Fibroblast of skin of right quadriceps (primary cell): Measurements from ENCODE around the gene TMEM229B.

Experiments
- DNase-seq: peaks from one replicate; pipeline ENCODE4 v3.0.0-alpha.2; 2013

The TMEM229B gene

DNA sequence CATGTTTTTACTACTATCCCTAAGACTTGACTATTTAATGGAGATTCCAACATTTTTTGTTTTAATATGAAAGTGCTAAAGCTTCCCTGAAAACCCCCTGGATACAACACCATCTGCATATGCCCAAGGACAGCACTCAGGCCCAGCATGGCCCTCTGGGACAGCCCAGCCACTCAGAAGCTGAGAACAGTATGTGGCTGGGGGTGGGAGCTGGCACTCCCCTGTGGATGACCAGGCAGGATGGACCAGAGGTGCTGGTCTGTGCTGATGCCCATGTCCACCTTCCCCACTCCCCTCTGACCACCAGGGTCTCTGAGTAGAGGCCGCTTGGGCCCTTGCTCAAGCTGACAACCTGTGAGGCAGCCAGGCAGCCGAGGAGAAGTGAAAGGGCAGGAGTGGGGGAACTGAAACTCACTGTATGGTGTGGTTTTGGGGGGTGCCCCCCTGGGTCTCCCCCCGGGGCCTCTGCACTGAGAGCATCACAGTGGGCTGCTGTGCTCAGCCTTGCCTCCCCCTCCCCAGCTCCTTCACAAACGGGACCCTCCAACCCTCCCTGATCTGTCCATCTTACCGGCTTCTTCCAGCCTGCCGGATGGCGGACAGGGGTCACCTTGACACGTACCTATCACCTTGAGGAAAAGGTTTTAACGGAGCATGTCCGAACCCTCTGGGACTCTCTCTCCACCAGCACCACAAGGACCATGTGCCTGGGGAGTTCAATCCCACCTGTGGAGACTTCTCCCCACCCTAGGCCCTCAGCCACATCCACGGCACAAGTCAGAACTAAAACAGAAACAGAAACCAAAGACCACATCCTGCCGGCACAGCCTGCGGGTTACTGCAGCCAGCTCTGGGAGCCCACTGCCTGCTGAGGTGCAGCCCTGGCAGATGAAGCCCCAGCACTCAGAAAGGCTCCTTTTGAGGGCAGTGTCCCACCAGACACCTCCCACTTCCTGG, at the start of gene TMEM229B:
TMEM229B (minus strand) TSS at position 785 of the 957 bp plus-strand sequence. CDS start 14,798 bp downstream, outside the sequence.
- no peak for DNase-seq

DNA sequence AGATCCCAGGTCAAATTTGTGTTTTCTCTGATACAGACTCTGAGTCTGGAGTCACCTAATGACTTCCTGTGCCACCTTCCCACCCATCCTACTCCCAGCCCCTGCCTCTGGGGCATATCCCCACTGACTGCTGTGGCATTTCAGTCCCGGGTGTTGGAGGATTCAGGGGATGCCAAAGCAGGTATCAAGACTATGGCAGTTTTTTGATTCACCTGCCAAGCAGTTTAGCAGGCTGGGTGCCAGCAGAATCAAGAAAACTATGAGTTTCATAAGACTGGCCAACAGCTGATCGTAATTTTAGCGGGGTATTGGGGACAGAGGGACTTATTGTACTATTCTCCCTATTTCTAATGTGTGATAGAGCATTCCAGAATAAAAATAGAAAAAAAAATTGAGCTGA, 49.2 kb upstream of the TMEM229B start:
- DNase-seq, result no peak

DNA sequence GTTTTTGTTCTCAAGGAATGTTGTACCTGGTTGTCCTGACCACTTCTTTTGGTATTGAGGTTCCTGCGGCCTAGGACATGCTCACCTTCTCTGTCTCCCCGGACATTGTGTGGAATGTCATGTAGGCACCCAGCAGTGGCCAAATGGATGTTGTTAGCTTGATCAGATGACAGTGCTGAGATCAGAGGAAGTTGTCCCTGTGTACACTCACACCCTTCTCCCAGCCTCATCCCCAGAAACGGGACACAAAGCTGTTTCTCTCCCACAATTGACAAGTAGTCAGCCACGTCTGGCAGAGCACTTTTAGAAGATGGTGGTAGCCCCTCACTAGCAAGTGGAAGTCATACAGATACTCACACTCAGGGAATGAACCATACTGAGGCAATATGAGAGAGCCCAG, 47.6 kb upstream of the TMEM229B start:
- no peak for DNase-seq

DNA sequence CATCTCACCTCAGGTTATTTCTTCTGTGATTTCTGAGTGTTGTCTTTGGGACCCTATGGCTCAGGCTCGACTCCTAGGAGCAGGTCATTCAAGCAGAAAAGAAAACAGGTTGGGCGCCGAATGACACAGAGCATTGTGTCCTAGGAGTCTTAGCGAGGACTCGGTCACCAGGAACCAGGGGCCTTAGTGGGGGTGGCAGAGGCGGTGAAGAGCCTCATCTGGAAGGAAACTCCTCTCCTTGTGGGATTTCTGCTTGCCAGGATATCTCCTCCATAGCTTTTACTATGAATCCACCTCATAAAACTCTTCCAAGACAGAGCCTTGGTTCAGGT, 45.2 kb upstream of the TMEM229B start:
- no peak for DNase-seq

DNA sequence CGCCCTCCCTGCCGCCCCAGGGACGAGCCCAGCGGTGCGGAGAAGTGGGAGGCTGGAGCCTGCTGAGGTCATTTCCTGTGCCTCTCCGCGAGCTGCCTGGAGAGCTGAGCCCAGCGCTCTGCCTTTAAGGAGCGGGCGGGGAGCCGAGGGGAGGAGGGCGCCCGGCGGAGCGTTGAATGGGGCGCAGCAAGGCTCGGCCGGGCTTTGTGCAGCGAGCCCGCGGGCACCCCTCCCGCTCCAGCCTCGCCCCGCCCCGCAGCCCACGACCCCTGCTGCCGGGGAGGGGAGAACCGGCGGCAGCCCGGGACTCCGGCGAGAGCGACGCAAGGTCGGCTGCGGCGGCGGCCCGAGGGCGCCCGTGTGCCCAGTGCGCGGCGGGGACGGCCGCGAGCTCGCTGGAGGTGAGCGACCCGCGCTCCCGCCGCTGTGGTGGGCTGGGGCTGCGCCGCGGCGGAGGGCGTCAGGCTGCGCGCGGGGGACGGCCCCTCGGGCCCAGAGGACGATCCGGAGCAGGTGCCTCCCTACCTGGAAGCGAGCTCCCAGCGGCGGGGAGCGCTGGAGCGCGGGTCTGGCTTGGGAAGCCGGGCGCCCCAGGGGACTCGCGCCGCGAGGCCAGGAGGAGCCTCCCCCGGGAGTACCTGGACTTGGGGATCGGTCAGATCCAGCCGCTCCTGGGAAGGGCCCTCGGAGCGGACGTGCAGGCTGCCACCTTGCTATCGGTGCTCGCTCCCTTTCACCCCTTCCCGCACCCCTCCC, 44.7 kb upstream of the TMEM229B start, which contains the start of gene PLEKHH1:
PLEKHH1 (plus strand) TSS at position 293 of the 756 bp plus-strand sequence. CDS start 8,578 bp downstream, outside the sequence.
- peak; percentile 61 for DNase-seq

DNA sequence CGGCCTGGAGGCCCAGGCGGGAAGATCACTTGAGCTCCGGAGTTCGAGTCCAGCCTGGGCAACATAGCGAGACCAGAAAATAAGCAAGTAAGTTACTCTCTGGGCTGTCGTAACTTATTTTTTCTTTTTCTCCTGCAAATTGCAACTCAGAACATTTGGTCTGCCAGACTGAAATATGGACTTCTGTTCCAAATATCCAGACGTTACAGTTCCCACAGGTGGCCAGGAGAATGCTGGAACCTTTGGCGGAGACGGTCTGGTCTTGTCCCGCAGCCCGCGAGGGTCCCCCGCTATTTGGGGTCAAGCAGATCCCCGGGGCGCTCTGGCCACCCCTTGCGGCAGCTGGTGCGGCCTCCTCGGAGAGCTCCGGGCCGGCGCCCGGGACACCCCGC, 44.1 kb upstream of the TMEM229B start:
- no peak for DNase-seq

DNA sequence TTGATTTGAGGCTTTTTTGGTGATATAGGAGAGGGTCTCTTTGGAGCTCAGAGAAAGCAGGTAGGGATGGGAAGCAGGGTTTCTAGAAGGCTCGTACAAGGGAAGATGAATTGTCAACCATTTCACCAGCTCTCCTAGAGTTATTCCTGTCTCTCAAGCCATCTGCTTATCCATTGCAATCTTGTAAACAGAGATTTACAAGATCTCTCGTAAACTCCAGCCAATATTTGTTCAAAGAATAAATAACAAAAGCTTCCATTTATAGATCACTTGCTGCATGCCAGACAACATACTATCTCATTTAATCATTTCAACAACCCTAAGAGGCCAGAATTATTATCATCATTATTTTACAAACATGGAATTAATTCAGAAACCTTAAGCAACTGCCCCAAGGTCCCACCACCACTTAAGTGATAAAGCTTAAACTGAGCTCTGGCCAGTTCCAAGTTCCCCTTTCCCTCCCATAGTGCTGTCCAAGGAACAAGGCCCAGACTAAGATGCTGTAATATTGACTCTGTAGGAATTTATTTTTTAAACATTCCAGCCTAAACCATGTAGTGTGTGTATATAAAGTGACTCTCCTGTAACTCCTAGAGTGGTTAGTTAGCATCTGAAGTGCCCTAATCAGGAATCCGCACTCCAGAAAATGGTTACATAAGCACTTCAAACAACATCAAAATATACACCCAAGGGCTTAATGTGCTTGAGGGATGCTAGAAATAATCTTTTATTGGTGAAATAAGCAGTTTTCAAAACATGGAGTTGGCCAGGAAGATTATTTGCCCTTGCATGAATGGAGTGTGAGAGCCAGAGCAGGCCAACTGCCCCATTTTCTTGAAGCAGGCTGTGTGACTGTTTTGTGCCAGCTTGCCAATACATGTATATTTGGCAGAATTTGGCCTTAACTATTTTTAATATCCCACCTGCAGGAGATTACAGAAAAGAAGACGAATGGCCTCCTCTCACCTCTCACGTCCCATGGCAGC, 41.7 kb upstream of the TMEM229B start:
- DNase-seq, result no peak

DNA sequence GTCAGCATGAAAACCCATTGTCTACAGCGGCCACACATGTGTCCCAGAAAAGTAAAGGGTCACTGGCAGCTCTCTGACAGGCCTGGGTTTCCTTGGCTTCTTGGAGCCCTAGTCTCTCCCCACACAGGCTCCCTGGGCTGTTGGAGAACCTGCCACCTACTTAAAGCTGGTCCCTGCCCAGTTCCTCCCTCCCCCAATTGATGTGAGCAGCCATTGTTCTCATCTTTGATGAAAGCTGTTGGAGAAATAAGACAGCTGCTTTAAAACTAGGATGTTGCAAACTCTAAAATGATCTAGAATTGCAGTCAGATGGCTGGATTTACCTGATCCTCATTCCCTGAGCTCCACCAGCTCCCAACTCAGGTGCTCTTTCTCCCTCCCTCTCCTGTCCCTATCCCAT, 39.8 kb upstream of the TMEM229B start:
- no peak for DNase-seq

DNA sequence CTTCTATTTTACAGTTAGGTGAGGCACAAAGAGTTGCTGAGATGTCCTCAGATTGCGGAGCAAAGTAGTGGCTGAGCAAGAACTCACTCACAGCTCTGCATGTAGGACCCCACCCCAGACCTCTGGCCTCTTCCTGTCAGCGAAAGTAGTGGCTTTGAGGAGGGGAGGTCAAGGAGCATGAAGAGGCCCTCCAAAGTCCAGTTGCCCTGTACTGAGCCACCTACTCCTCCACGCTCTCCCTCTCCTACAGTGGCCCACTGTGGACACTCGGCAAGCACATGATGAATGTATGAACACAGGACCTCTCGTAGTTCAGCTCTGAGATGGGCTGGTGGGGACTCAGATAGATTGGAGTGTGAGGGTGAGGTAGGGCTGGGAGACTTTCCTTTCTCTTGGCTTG, 39.2 kb upstream of the TMEM229B start:
- DNase-seq, result no peak

DNA sequence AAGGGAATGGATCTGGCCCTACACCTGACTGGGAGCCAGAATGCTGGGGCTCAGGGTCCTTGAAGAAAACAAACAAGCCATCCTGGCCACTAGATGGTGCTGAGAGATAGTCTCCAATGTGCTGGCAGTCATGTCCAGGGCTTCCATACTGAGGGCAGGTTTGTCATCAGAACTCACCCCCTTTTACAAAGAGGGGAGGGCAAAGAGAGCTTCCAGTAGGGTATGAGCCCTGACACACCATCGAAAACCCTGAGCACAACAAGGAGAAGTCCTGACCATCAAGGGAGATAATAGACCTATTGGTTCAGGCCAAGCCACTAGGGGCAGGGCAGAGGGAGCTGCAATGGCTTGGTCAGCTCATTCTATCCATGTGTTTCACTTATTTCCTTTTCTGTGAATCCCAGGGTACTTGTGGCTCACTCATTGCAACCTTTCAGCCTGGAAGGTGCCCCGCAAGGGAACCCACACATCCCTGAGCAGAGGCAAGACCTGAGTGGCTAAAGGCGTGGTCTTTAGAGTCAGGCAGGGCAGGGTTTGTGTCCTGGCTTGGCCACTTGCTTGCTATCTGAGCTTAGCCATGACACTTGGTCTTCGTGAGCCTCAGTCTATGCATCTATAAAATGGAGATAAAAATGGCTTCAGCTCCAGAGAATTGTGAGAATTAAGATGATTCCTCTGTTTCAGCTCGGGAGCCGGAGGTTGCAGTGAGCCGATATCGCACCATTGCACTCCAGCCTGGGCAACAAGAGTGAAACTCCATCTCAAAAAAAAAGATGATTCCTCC, 38.3 kb upstream of the TMEM229B start:
- DNase-seq, result peak; percentile 28

DNA sequence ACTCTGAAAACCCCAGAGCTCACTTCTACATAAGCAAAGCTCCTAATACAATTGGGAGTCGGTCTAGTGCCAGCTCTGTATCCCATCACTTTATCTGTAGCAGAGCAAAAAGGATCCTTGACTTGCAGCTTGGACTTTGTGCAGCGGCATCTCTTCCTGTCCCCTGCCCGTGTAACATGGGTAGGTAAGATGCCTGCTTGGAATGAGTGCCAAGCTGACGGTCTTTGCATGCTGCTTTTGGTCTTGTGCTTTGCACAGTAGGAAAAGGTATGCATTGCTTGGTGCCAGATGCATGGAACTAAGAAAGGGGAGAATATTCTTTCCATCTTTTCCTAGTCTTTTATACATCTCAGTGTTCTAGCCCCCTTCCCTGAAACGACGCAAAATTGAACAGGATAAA, 37.7 kb upstream of the TMEM229B start:
- DNase-seq, result no peak

DNA sequence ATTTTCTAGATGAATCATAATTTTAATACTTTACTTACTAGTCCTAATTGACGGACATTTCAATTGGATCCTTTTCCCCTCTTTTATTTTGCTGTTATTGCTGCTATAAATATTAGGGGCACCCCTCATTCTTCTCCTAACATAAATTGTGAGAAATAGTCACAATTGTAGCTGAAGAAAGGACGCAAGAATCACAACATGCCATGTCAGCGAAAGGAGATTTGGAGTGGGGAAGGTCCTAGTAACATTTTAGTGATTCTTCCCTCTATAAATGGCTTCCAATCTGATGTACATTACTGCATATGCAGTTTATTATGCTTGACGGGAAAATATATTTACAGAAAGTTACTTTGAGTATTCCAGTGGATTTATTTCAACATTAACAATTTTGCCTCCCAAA, 36.9 kb upstream of the TMEM229B start:
- no peak for DNase-seq

DNA sequence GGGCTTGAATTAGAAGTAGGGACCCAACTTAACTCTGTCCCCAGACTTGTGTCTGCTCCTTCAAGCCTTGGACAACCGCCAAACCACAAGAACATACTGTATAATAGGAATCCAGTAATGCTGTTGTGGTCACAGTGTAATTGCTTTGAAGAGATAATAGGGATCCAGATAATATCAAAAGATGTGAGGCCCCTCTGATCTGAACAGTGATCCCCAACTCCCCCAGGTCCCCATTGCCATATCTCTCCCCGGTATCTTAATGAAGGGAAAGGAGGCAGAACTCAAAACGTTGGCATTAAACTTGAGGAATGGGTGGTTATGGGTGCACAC, 36.1 kb upstream of the TMEM229B start:
- peak; percentile 24 for DNase-seq

DNA sequence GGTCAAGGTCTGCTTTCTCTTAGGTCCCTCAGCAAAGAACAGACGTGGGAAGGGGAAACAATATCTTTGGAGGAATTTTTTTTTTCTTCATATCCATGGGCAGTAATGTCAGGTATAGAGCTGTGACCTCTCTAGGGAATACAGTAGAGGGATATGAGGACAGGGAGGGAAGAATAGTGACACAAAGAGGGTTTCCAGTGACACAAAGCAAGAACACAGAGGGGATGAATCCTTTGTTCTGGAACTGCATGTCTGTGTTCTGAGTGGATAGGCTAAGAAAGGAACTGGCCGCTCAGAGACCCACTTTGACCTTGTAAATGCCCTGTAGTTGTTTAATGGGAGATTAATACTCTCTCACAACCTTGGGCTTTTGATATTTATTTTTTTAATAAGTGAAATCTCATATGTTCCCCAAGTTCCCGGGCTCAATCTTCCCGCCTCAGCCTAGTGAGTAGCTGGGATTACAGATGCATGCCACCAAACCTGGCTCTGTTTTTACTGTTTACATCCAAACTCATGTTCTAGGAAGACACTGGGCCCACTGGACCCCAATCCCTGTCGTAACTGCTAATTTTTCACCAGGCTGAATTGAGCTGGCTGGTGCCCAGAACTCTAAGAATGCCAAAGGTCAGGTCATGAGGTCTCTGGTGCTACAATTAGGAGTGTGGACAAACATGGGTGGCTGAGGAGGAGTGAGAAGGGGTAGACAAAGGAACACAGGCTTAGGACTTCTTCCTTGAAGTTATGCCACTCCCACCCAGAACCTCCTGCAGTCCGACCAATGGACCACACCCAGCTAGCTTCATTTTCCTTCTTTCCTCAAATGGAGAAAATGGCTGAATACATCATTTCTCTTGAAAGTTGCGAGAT, 35.5 kb upstream of the TMEM229B start:
- DNase-seq, result no peak

DNA sequence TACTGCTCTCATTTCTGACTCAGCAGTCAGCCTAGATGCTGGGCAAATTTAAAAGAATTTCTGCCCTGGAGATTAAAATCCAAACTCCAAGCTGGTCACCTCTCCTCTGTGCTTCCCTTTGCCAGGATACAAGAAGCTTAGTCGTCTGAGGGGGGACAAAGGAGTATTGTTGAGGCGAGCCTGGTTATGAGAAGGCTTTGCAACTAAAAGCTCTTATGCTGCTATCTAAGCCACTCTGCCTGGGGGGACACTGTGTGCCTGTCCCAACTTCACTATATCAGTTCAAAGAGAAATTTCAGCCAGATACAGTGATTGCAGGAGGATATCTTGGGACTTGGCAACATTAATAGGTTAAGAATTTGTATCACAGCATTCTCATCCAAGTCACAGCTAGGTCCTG, 33.7 kb upstream of the TMEM229B start:
- DNase-seq, result no peak

DNA sequence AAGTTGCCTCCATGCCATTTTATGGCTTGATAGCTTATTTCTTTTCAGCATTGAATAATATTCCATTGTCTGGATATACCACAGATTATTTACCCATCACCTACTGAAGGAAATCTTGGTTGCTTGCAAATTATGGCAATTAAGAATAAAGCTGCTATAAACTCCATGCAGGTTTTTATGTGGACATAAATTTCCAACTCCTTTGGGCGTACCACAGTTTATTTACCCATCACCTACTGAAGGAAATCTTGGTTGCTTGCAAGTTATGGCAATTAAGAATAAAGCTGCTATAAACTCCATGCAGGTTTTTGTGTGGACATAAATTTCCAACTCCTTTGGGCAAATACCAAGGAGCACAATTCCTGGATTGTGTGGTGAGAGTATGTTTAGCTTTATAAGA, 32.0 kb upstream of the TMEM229B start:
- DNase-seq, result no peak

DNA sequence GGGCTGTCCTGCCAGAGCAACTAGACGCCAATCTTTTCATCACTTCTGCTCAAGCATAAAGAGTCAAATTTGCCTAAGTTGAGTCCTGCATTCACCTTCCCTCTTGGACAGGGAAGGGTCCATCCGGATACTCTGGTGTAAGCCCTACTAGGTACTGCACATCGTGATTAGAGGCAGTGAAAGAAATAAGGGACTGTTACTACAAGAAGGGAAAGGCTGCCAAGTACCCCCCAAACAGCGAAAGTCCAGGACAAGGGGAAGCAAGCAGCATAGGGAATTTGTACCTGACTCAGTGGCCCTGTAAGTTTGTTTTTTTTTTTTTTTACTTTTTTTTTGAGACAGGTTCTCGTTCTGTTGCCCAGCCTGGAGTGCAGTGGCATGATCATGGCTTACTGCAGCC, 30.9 kb upstream of the TMEM229B start:
- no peak for DNase-seq

DNA sequence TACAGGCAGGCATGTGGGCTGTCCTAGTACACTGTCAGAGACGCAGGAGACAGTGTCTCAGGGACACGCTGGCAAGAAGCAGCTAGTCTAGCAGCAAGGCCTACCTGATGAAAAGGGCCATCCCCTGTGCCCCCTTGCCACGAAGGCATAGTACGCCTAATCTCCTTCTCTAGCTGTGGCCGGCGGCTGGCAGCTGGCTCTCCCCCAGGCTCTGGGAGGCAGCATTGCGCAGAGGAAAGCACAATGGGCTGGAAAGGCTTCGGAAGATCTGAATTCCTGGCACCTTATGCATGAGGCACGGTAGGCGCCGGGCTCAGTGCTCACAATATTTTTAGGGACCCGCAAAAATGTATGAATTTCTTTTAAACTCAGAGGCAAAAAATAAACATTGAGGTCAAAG, 28.6 kb upstream of the TMEM229B start:
- no peak for DNase-seq

DNA sequence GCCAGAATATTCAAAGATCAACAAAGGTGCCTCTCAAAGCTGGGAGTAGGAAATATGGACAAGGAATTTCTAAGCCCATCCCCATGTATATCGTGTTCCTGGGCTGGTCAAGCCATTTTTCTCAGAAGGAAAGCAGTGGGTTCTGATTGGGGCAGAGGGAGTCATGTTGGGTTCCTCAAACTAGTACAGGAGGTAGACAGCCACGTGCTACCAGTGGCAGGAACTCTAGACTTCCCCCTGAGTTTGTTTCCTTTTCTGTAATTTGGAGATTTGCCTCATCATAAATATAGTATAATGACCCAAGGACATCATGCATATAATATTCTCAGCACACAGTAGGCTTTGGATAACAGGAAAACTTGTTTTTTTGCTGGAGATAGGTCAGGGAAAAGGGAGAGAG, 28.2 kb upstream of the TMEM229B start:
- DNase-seq, result no peak

DNA sequence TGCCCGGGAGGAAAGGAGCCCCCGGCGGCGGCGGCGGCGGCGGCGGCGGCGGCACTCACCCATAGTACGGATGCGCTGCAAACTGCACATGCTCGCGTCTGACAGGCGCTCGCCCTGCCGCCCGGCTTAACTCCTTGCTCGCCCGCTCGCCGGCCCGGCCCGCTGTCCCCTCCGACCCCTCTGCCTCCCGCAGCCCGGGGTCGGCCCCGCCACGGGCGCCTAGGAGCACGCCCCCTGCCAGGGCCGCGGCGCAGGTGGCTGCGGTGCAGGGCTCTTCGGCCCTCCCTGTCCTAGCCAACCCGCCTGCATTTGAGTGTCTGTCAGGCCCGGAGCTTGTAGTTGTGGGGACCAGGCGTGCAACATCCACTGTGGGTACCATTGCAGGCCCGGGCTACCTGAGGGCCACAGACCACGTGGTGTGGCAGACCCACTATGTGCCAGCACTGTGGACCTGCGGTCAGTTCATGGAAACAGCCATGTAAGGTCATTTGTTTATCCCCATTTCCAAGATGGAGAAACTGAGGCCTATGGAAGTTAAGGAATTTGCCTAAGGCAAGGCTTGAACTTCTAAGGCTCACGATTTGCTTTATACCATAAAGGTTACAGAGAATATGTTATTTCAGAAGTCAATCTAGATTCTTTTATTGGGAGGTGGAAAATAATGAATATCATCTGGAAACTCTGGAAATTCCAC, 27.0 kb upstream of the TMEM229B start:
- no peak for DNase-seq
